ENCODE data around the gene YTHDC1. TPM values are rescaled to one million over a fixed set of nuclear protein-coding genes. Genes with fewer than 3 reads are reported as not detected.
"Not testable (repeated sequence)": the region's sequence is repeated elsewhere in the genome, so short reads cannot be mapped to it uniquely, and the experiment has no call there.

Gene YTHDC1
- total RNA-seq, 6 experiments from 2014 or later: 41.3 to 51.8 (median 50.1) TPM

- no peaks in the 10 kb centered on the region for H3K9me3 Mint-ChIP-seq
Observed at GRCh38 chr4:68291256-68291655, 58.6 kb downstream of the YTHDC1 start.

GRCh38 chr4:68288393-68288740 is 61.5 kb downstream of the YTHDC1 start:
- peaks cover 7% of the 10 kb centered on the region; the same call in 1 of the 2 replicates for H3K4me1 Mint-ChIP-seq (ENCODE audit: low read depth)
- no peak overlapping the region for H3K27ac Mint-ChIP-seq
- no peaks in the 10 kb centered on the region for H3K9me3 Mint-ChIP-seq
- no peak for TF ChIP-seq CTCF (IDR thresholded peaks at IDR 0.05)
- DNase-seq: no peak
- H3K27me3 Mint-ChIP-seq (ENCODE audit: insufficient read depth): peaks cover 4% of the 10 kb centered on the region; the same call in 1 of the 2 replicates
- H3K4me3 Mint-ChIP-seq: peak overlapping the region; percentile 75; the same call in 1 of the 2 replicates
- H3K36me3 Mint-ChIP-seq (ENCODE audit: low read depth): no peaks in the 10 kb centered on the region

More at GRCh38 chr4:68291256-68291655, 58.6 kb downstream of the YTHDC1 start:
- no peak for DNase-seq
- H3K27me3 Mint-ChIP-seq (ENCODE audit: insufficient read depth): peaks cover 5% of the 10 kb centered on the region; the same call in 1 of the 2 replicates
- H3K4me3 Mint-ChIP-seq: no peak overlapping the region
- H3K27ac Mint-ChIP-seq: no peak overlapping the region
- peaks cover 7% of the 10 kb centered on the region; the same call in 1 of the 2 replicates for H3K4me1 Mint-ChIP-seq (ENCODE audit: low read depth)
- no peaks in the 10 kb centered on the region for H3K36me3 Mint-ChIP-seq (ENCODE audit: low read depth)
- no peak for TF ChIP-seq CTCF (IDR thresholded peaks at IDR 0.05)

DNA sequence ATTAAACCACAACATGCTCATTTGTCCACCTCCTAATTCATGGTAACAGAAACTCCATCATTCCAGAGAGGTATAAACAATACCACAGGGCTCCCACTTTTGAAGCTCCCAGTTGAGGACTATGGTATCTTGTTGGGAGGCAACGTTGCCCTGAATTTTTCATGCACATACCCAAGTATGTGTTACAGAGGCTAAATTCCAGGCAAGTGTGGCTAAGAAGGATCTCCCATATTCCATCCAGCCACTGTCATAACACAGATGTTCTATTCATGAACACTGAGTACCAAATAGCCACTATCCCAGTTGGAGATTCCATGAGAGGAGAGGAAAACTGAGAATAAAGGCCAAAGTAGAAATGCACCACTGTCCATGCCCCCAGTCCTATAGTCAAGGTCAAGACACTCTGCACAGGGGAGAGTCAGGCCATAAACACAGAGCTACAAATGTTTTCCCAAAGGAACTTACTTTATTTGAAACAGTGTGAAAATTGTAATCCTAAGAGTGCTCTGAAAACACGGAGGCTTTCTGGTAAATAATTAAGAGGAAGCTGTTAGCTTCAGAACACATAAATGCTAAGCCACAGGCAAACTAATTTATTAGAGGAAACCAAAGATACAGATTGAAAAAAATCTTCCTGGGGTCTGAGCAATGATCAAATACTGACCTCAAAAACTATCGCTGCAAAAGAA is 62.0 kb downstream of the YTHDC1 start:
- no peak for TF ChIP-seq CTCF (IDR thresholded peaks at IDR 0.05)
- no peak for DNase-seq
- Mint-ChIP-seq H3K4me3 (peak overlapping the region; percentile 75; the same call in 1 of the 2 replicates), H3K9me3 (no peaks in the 10 kb centered on the region), H3K27me3 (ENCODE audit: insufficient read depth) (peaks cover 4% of the 10 kb centered on the region; the same call in 1 of the 2 replicates), H3K36me3 (ENCODE audit: low read depth) (no peaks in the 10 kb centered on the region), H3K4me1 (ENCODE audit: low read depth) (peaks cover 7% of the 10 kb centered on the region; the same call in 1 of the 2 replicates), H3K27ac (no peak overlapping the region)

- peaks cover 4% of the 10 kb centered on the region; the same call in 1 of the 2 replicates for H3K27me3 Mint-ChIP-seq (ENCODE audit: insufficient read depth)
- H3K27ac Mint-ChIP-seq: no peak overlapping the region
- no peak for TF ChIP-seq CTCF (IDR thresholded peaks at IDR 0.05)
Observed at GRCh38 chr4:68283714-68284113, 66.2 kb downstream of the YTHDC1 start.

GRCh38 chr4:68283095-68283494 is 66.8 kb downstream of the YTHDC1 start:
- peaks cover 4% of the 10 kb centered on the region; the same call in 1 of the 2 replicates for H3K27me3 Mint-ChIP-seq (ENCODE audit: insufficient read depth)
- H3K27ac Mint-ChIP-seq: no peak overlapping the region
- H3K9me3 Mint-ChIP-seq: no peaks in the 10 kb centered on the region
- TF ChIP-seq CTCF (IDR thresholded peaks at IDR 0.05): no peak
- H3K4me3 Mint-ChIP-seq: no peak overlapping the region
- no peak for DNase-seq
- H3K4me1 Mint-ChIP-seq (ENCODE audit: low read depth): peaks cover 5% of the 10 kb centered on the region
- no peaks in the 10 kb centered on the region for H3K36me3 Mint-ChIP-seq (ENCODE audit: low read depth)

More at GRCh38 chr4:68283714-68284113, 66.2 kb downstream of the YTHDC1 start:
- no peak for DNase-seq
- no peaks in the 10 kb centered on the region for H3K9me3 Mint-ChIP-seq
- peaks cover 7% of the 10 kb centered on the region; the same call in 1 of the 2 replicates for H3K4me1 Mint-ChIP-seq (ENCODE audit: low read depth)
- no peaks in the 10 kb centered on the region for H3K36me3 Mint-ChIP-seq (ENCODE audit: low read depth)
- H3K4me3 Mint-ChIP-seq: no peak overlapping the region

DNA sequence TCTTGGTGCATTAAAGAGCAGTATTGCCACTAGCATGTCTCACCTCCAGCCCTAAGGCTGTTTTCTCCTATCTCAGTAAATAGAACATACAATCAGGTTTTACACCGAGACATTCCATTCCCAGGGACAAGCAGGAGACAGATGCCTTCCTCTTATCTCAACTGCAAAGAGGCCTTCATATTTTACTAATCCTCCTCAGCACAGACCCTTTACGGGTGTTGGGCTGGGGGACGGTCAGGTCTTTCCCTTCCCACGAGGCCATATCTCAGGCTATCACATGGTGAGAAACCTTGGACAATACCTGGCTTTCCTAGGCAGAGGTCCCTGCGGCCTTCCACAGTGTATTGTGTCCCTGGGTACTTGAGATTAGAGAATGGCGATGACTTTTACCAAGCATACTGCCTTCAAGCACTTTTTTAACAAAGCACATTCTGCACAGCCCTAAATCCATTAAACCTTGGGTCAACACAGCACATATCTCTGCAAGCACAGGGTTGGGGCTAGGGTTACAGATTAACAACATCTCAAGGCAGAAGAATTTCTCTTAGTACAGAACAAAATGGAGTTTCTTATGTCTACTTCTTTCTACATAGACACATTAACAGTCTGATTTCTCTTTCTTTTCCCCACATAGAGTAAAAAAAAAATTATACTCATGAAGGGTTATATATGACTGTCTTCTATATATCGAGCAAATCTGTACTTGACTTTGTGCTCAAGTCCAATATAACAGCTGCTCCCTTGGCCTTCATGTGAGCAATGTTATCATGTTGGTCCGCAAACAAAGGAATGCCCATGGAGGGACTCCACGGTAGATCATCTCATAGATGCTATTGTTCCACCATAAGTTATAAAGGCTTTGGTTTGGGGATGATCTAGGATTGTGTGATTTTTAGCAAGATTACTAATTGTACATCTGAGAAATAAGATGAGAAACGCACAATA is 67.8 kb downstream of the YTHDC1 start:
- H3K36me3 Mint-ChIP-seq (ENCODE audit: low read depth); H3K9me3 Mint-ChIP-seq; H3K27me3 Mint-ChIP-seq (ENCODE audit: insufficient read depth); DNase-seq; H3K4me3 Mint-ChIP-seq; H3K27ac Mint-ChIP-seq: not testable (repeated sequence)
- H3K4me1 Mint-ChIP-seq (ENCODE audit: low read depth): peaks cover 13% of the 10 kb centered on the region
